Measurements from ENCODE around the gene ASAH2B.

The ASAH2B gene

GRCh38 chr10:50799595-50799994 is 59.9 kb downstream of the ASAH2B start:
- no peak for DNase-seq

- no peak for DNase-seq
Observed at GRCh38 chr10:50805981-50806622, 66.4 kb downstream of the ASAH2B start.

DNA sequence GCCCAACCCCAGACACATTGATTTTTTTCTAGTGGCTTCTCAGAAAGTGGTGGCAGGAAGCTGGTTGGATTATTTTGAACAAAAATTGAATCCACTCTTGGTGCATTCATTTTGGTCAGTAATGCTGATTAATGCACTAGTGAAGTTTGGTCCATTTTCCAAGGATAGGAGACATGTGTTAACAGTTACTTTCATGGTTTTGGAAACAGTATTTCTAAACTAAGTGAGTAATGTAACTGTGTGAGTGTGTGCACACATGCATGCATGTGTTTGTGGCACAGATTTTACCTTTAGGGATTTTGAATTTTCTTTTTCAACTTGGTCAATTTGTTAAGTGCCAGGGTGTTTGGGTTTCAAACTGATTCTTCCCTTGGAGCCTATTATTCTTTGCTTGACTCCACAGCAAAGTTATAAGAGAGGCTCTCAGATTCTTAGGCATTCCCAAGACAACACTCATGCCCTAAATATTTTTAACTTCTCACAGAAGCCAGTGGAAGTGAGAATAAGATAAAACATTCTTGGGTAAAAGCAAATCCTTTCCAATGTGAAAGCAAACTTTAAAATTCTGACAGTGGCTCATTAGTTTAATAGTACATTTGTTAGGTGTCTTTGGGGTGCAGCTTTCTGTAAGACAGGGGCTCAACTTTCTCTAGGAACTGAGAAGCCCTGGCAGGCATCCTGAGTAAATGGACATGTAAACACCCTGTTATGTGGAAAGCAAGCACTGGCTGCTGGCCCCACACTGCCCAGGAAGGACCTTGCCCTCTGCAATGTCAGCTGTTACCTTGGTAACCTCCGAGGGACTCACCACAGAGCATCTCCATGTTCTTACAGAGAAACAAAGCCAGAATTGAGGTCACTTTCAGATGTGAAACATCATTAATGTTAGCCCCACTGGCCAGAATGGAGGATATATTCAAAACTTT is 68.4 kb downstream of the ASAH2B start:
- no peak for DNase-seq

Data from activated CD4-positive, alpha-beta T cell treated with anti-CD3 and anti-CD28 coated beads, Interleukin-2, amount 50 U/mL, for 1 hour (primary cell).